ENCODE data around the gene PLEKHO2.

Gene PLEKHO2

GRCh38 chr15:64843991-64844390 is 2.3 kb downstream of the PLEKHO2 start:
- ATAC-seq = no peak
- TF ChIP-seq RARB (CRISPR knock-in tag; IDR thresholded peaks at IDR 0.05) (no peak), GLIS3 (CRISPR knock-in tag; IDR thresholded peaks at IDR 0.05) (no peak), CSDC2 (CRISPR knock-in tag; IDR thresholded peaks at IDR 0.05) (no peak), POU6F1 (CRISPR knock-in tag; IDR thresholded peaks at IDR 0.05; ENCODE audit: borderline replicate concordance, low read depth) (no peak), ZFP30 (CRISPR knock-in tag; IDR thresholded peaks at IDR 0.05) (no peak), ZNF8 (CRISPR knock-in tag; IDR thresholded peaks at IDR 0.05) (no peak), ESRRG (CRISPR knock-in tag; IDR thresholded peaks at IDR 0.05) (no peak), ZC3H10 (CRISPR knock-in tag; IDR thresholded peaks at IDR 0.05) (no peak), CREB5 (CRISPR knock-in tag; IDR thresholded peaks at IDR 0.05; ENCODE audit: low read depth) (no peak), TCF4 (CRISPR knock-in tag; IDR thresholded peaks at IDR 0.05; ENCODE audit: borderline replicate concordance) (no peak), ZNF70 (CRISPR knock-in tag; IDR thresholded peaks at IDR 0.05) (no peak)

- TF ChIP-seq POU6F1 (CRISPR knock-in tag; IDR thresholded peaks at IDR 0.05; ENCODE audit: borderline replicate concordance, low read depth) = no peak
- no peak for TF ChIP-seq ZNF565 (CRISPR knock-in tag; conservative IDR thresholded peaks at IDR 0.05; ENCODE audit: low read depth)
- TF ChIP-seq OSR1 (CRISPR knock-in tag; IDR thresholded peaks at IDR 0.05) = no peak
- TF ChIP-seq ZNF8 (CRISPR knock-in tag; IDR thresholded peaks at IDR 0.05) = no peak
- no peak for TF ChIP-seq CREB5 (CRISPR knock-in tag; IDR thresholded peaks at IDR 0.05; ENCODE audit: low read depth)
- no peak for TF ChIP-seq RARB (CRISPR knock-in tag; IDR thresholded peaks at IDR 0.05)
- TF ChIP-seq, protein P1, sequence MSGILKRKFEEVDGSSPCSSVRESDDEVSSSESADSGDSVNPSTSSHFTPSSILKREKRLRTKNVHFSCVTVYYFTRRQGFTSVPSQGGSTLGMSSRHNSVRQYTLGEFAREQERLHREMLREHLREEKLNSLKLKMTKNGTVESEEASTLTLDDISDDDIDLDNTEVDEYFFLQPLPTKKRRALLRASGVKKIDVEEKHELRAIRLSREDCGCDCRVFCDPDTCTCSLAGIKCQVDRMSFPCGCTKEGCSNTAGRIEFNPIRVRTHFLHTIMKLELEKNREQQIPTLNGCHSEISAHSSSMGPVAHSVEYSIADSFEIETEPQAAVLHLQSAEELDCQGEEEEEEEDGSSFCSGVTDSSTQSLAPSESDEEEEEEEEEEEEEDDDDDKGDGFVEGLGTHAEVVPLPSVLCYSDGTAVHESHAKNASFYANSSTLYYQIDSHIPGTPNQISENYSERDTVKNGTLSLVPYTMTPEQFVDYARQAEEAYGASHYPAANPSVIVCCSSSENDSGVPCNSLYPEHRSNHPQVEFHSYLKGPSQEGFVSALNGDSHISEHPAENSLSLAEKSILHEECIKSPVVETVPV (CRISPR knock-in tag; IDR thresholded peaks at IDR 0.05) = no peak
- TF ChIP-seq ZNF70 (CRISPR knock-in tag; IDR thresholded peaks at IDR 0.05) = no peak
- TF ChIP-seq ARNTL (CRISPR knock-in tag; IDR thresholded peaks at IDR 0.05; ENCODE audit: borderline replicate concordance, low read depth) = no peak
- no peak for ATAC-seq
Observed at GRCh38 chr15:64844576-64845145, 2.9 kb downstream of the PLEKHO2 start.

DNA sequence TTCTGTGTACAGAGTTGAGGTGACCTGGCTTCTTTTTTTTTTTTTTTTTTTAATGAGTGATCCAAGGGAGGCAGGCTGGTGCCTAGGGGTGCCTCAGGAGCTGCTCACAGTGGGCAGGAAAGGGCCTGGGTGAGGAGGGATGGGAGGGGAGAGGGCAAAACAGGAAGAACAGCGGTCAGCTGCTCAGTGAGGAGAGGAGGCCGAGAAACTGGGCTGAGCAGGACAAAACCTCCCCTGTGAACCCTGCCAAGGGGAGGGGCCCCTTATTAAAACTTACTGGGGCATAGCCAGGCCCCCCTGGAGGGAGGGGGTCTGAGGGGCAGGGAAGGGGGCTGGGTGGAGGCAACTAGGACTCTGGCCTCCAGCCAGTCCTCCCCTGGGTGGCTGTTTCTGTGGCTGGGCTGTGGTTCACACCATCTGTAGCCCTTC is 3.5 kb downstream of the PLEKHO2 start:
- no peak for ATAC-seq
- TF ChIP-seq TOX (CRISPR knock-in tag; IDR thresholded peaks at IDR 0.05; ENCODE audit: borderline replicate concordance) (no peak), ZC3H10 (CRISPR knock-in tag; IDR thresholded peaks at IDR 0.05) (no peak), ZFP30 (CRISPR knock-in tag; IDR thresholded peaks at IDR 0.05) (no peak), CSDC2 (CRISPR knock-in tag; IDR thresholded peaks at IDR 0.05) (no peak)

DNA sequence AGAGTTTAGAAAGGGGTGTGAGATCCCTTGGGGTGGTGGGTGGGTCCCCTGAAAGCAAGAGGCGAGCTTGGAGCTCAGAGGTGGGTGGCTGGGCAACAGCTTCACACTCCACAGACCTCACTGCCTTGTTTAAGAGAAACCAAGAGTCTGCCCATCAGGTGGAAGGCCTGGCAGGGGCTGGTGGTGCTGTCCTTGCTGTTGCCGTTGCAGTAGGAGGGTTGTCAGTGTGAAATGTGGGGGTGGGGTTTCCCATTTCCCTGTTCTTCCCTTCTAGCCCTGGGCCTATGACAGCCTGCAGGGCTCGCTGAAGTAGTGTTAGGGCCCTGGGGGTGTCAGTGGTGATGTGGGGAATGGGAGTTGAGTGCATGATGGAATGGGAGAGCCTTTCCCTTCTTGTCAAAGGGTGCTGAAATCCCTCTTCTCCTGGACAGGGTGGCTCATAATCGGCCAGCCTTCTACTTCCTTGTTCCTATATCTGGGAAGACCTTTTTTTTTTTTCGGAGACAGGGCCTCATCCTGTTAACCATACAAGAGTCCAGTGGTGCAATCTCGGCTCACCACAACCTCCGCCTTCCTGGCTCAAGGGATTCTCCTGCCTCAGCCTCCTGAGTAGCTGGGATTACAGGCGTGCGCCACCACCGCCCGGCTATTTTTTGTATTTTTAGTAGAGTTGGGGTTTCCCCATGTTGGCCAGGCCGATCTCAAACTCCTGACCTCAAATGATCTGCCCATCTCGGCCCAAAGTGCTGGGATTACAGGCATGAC is 4.3 kb downstream of the PLEKHO2 start:
- TF ChIP-seq TOX (CRISPR knock-in tag; IDR thresholded peaks at IDR 0.05; ENCODE audit: borderline replicate concordance) = no peak
- TF ChIP-seq, protein P1 (CRISPR knock-in tag; IDR thresholded peaks at IDR 0.05) = no peak
- ATAC-seq = no peak
